Measurements from ENCODE around the gene UCK2. TPM values are rescaled to one million over a fixed set of nuclear protein-coding genes. Genes with fewer than 3 reads are reported as not detected.

Gene UCK2
- total RNA-seq, 1 donor from 2014 or later = 49.4 TPM

DNA sequence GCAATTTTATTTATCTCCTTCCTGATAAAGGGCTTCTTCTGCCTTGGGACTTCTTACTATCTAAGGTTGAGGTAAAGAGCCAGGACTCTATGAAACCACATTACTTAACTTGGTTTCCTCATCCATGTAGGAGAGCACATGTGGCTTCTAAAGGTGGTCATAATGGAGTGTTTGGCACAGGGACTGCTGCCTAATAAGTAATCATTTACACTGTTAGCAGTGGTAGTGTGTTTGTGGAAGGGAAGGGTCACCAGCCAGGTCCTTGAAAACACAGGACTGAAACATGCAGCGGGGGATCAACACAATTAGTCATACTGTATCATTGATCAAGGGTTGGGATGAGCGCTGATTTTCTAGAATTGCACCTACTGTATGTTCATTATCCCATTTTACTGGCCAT is 59.6 kb downstream of the UCK2 start:
- TF ChIP-seq POLR2AphosphoS5 (IDR thresholded peaks at IDR 0.05; ENCODE audit: insufficient read depth in 1 of 2, low read depth in 1 of 2) (no peak), POLR2A (IDR thresholded peaks at IDR 0.05) (no peak)
- TF ChIP-seq, protein P1, sequence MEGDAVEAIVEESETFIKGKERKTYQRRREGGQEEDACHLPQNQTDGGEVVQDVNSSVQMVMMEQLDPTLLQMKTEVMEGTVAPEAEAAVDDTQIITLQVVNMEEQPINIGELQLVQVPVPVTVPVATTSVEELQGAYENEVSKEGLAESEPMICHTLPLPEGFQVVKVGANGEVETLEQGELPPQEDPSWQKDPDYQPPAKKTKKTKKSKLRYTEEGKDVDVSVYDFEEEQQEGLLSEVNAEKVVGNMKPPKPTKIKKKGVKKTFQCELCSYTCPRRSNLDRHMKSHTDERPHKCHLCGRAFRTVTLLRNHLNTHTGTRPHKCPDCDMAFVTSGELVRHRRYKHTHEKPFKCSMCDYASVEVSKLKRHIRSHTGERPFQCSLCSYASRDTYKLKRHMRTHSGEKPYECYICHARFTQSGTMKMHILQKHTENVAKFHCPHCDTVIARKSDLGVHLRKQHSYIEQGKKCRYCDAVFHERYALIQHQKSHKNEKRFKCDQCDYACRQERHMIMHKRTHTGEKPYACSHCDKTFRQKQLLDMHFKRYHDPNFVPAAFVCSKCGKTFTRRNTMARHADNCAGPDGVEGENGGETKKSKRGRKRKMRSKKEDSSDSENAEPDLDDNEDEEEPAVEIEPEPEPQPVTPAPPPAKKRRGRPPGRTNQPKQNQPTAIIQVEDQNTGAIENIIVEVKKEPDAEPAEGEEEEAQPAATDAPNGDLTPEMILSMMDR (IDR thresholded peaks at IDR 0.05) = no peak
- Histone ChIP-seq H3K4me3 (no peak overlapping the region), H3K9me3 (no peaks in the 10 kb centered on the region), H3K27me3 (no peaks in the 10 kb centered on the region), H3K36me3 (peaks cover 0 to 7% of the 10 kb centered on the region in 2 donors), H3K27ac (no peak overlapping the region), H3K4me1 (no peaks in the 10 kb centered on the region)
- intact Hi-C loops (cut with DNase I) = no loop called here
- no peak for DNase-seq (ENCODE audit: extremely low spot score in 2 of 2)

DNA sequence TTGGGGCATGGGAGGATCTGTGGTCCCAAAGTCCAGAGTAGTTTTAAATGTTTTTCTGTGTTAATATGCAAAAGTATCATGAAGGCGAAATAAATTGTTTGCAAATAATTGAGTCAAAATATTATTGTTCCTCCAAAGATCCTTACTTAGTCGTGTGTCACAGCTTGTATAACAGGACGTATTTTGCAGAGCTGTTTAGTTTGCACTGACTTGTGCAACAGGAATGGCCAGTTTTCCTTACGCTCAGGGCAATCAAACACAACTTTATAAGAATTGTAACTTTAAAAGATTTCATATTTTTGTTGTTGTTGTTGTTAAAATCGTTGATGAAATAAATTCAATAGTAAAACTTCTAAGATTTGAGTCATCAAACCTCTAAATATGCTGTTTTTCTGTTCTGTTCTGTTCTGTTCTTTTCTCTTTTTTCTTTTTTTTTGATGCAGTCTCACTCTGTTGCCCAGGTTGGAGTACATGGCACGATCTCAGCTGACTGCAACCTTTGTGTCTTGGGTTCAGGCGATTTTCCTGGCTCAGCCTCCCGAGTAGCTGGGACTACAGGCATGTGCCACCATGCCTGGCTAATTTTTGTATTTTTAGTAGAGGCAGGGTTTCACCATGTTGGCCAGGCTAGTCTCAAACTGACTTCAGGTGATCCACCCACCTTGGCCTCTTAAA is 60.6 kb downstream of the UCK2 start:
- no peaks in the 10 kb centered on the region for H3K4me1 ChIP-seq
- no peaks in the 10 kb centered on the region for H3K9me3 ChIP-seq
- H3K36me3 ChIP-seq = peaks cover 0 to 7% of the 10 kb centered on the region in 2 donors
- intact Hi-C loops (cut with DNase I) = no loop called here
- TF ChIP-seq POLR2A (IDR thresholded peaks at IDR 0.05) = no peak
- TF ChIP-seq, protein P1 (IDR thresholded peaks at IDR 0.05) = no peak
- no peak for TF ChIP-seq POLR2AphosphoS5 (IDR thresholded peaks at IDR 0.05; ENCODE audit: insufficient read depth in 1 of 2, low read depth in 1 of 2)
- no peaks in the 10 kb centered on the region for H3K27me3 ChIP-seq
- DNase-seq (ENCODE audit: extremely low spot score in 2 of 2) = no peak
- H3K4me3 ChIP-seq = no peak overlapping the region
- no peak overlapping the region for H3K27ac ChIP-seq

DNA sequence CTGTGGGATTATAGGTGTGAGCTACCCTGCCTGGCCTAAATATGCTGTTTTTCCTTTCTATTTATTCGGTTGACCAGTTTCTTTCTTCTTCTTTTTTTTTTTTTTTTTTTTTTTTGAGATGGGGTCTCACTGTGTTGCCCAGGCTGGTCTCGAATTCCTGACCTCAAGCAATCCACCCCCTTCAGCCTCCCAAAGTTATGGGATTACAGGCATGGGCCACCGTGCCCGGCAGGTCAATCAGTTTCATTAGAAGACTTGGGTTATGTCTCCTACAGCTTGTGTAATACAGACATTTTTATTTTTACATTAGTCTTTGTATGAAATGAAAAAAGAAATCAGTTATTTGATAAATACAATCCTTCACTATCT is 61.1 kb downstream of the UCK2 start:
- no peaks in the 10 kb centered on the region for H3K9me3 ChIP-seq
- no peak for DNase-seq (ENCODE audit: extremely low spot score in 2 of 2)
- TF ChIP-seq POLR2A (IDR thresholded peaks at IDR 0.05) (no peak), POLR2AphosphoS5 (IDR thresholded peaks at IDR 0.05; ENCODE audit: insufficient read depth in 1 of 2, low read depth in 1 of 2) (no peak)
- TF ChIP-seq, protein P1 (IDR thresholded peaks at IDR 0.05) = no peak
- no peak overlapping the region for H3K27ac ChIP-seq
- no peak overlapping the region for H3K4me3 ChIP-seq
- no peaks in the 10 kb centered on the region for H3K4me1 ChIP-seq
- intact Hi-C loops (cut with DNase I) = no loop called here
- H3K36me3 ChIP-seq = peaks cover 0 to 7% of the 10 kb centered on the region in 2 donors
- no peaks in the 10 kb centered on the region for H3K27me3 ChIP-seq

DNA sequence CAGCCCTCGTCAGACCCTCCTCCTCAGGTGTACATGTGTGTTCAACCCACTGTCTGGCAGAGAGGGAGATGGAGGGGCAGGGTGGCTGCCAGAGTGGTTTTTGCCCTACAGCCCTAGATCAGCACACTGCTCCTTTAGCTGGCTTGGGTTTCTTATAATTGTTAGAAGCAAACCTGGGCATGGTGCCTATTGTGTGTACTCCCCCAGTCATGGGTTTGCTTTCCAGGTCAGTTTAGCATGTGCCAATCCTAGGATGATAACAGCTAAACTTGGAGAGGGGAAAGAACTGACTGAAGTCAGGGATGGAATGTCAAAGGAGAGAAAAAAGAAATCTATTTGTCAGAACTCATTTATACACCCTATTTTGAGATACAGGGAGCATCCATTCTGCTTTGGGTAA is 63.3 kb downstream of the UCK2 start:
- Histone ChIP-seq H3K36me3 (peaks cover 0 to 7% of the 10 kb centered on the region in 2 donors), H3K4me1 (peaks cover 5% of the 10 kb centered on the region), H3K27me3 (no peaks in the 10 kb centered on the region), H3K4me3 (no peak overlapping the region), H3K27ac (no peak overlapping the region), H3K9me3 (no peaks in the 10 kb centered on the region)
- intact Hi-C loops (cut with DNase I) = no loop called here
- DNase-seq (ENCODE audit: extremely low spot score in 2 of 2) = no peak
- no peak for TF ChIP-seq POLR2AphosphoS5 (IDR thresholded peaks at IDR 0.05; ENCODE audit: insufficient read depth in 1 of 2, low read depth in 1 of 2)
- TF ChIP-seq POLR2A (IDR thresholded peaks at IDR 0.05) = no peak
- TF ChIP-seq, protein P1 (IDR thresholded peaks at IDR 0.05) = no peak

DNA sequence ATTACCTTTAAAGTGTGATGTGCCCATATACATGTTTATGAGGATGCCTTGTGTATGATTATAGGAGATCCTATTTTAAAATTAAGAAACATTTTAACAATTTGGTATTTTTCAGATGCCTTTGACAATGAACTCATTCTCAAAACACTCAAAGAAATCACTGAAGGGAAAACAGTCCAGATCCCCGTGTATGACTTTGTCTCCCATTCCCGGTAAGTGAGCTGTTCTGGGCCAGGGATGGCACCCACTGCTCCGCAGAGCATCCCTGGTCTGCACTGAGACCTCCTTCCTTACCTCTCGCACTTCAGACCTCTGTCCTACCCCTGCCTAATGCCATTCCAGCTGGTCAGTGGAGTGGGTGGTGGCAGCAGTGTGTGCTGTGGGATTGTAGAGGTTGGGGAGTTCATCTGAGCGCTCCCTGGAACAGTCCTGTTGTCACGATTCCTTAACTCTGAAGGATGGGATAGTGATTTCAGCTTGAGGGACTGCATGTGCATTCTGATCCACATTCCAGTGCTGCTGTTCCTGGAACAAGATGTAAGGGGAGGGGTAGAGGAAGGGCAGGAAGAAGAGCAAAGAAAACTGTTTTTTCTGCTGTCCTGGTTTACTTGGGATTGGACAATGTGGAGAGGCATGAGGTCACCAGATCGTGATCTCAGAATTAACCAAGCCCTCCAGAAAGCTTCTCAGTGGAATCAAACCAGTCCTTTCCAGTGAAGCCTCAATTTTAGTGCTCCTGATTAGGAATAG is 63.9 kb downstream of the UCK2 start:
- H3K27ac ChIP-seq = no peak overlapping the region
- intact Hi-C loops (cut with DNase I) = no loop called here
- no peaks in the 10 kb centered on the region for H3K27me3 ChIP-seq
- H3K4me1 ChIP-seq = peaks cover 11% of the 10 kb centered on the region
- H3K4me3 ChIP-seq = no peak overlapping the region
- H3K9me3 ChIP-seq = no peaks in the 10 kb centered on the region
- no peak for DNase-seq (ENCODE audit: extremely low spot score in 2 of 2)
- peaks cover 0 to 11% of the 10 kb centered on the region in 2 donors for H3K36me3 ChIP-seq
- TF ChIP-seq POLR2A (IDR thresholded peaks at IDR 0.05) (no peak), POLR2AphosphoS5 (IDR thresholded peaks at IDR 0.05; ENCODE audit: insufficient read depth in 1 of 2, low read depth in 1 of 2) (no peak)
- TF ChIP-seq, protein P1 (IDR thresholded peaks at IDR 0.05) = no peak
